Hematopoietic multipotent progenitor cell treated with erythropoietin and hydrocortisone succinate and interleukin-3 and kit ligand, for 15 days (in vitro differentiated cells): Measurements from ENCODE around the gene SHROOM2.
"Not testable (repeated sequence)": the region's sequence is repeated elsewhere in the genome, so short reads cannot be mapped to it uniquely, and the experiment has no call there.

Source experiments
- DNase-seq: peaks from one replicate; pipeline ENCODE4 v3.0.0-alpha.2; 2015; ENCODE audit warnings: low spot score

The SHROOM2 gene

DNA sequence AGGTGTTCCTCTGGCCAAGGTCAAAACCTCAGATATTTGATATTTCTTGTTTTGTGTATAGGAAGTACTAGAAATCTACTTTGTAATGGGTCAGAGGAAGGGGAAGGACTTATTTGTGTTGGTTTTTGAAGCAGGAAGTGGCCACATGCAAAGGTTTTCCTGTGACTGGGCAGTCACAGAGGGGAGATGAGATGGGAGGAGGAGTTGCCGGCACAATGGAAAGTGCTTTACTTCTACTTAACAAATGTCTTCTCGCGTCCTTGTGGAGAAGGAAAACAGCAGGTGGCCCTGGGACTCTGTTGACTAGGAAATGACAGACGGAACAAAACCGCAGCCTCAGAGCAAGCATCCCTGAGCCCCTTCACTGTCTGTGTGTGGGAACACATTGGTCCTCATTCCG lies 46.6 kb downstream of the SHROOM2 start:
- DNase-seq: no peak

DNA sequence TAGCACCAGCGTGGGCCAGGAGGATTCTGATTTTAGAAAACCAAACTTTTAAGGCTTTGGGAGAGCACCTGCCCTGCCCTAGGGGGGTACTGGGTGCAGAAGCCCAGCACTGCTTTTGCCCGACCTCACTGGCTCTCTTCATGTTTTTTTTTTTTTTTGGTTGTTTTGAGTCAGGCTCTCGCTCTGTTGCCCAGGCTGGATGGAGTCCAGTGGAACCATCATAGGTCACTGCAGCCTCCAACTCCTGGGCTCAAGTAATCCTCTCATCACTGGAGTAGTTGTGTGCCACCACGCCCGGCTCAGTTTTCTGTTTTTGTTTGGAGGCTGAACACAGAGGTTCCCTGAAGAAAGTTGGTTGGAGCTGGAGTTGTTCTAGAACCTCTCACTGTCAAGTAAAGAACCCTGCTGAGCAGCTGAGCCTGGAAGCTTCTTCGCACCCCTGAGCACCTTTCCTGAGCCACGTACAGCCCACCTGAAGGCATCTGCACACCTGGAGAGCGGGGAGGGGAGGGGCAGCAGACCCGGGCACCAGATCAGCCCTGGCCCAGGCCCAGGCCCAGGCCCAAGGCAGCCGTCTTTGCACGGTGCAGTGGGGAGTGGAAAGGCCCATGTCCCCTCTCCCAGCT lies 49.5 kb downstream of the SHROOM2 start:
- DNase-seq: no peak

DNA sequence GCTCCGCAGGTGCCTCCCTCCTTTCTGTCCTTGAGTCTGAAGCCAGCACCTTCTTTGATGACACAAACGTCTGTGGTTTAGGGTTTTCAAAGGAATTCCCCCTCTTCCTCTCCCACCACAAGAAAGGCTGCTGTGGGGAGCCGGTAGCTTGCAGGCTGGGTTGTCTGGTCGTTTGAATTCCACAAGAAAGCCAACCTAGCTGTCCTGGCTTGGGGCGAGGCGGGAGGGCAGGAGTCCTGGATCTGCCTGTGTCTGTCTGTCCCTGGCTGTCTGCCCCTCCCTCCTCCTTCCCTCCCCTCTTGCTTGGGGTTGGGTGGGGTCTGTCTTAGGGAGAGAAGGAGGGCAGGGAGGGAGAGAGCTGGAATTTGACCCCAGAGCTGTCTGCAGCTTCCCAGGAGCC lies 56.3 kb downstream of the SHROOM2 start:
- DNase-seq: no peak

DNA sequence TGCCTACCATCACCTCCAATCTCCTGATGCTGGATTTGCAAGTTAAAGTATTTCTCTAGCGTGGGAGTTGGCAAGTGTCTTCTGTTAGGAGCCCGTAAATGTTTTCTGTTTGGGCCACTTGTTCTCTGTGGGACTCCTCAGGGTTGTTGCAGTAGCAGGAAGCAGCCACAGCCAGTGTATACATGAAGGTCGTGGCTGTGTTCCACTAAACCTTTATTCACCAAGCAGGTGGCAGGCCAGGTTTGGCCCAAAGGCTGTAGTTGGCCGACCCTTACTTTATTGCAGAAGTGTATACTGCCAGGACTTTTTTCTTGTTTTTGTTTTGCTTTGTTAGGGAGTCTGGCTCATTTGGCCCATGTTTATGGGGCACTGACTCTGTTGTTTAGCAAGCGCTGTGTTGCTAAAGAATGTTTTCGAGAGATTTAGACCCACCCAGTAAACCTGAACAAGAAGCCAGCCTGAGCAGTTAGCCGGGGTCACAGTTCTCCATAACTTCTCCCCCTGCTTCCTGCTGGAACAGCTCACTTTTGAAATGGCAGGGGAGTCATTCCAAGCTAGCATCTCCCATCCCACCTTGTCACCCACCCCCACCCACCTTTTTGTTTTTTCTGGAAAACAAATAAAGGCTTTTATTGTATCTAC lies 58.8 kb downstream of the SHROOM2 start:
- no peak for DNase-seq

GRCh38 chrX:9845578-9845952 lies 59.3 kb downstream of the SHROOM2 start:
- no peak for DNase-seq

DNA sequence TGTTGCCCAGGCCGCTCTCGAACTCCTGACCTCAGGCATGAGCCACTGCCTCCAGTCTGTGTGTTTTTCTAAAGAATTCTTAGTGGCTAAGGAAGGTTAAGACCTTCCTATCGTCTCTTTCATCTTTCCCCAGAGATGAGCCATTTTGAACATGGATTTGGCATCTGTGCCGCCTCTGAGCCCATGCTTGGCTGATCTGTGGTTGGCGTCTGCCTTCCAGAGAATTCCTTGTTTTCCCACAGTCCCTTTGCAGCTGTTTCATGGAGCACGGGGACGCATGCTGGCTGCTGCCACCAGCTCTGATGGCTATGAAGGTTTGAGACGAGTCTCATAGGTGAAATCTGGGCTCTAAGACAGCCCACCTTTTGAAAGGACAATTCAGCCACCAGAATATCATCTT lies 60.4 kb downstream of the SHROOM2 start:
- DNase-seq: no peak

GRCh38 chrX:9847071-9847470 lies 60.8 kb downstream of the SHROOM2 start:
- DNase-seq: no peak

- no peak for DNase-seq
Observed at GRCh38 chrX:9848718-9849479, 62.7 kb downstream of the SHROOM2 start.

GRCh38 chrX:9851890-9852289 lies 65.7 kb downstream of the SHROOM2 start:
- no peak for DNase-seq

- no peak for DNase-seq
Observed at GRCh38 chrX:9853307-9853706, 67.1 kb downstream of the SHROOM2 start.

- DNase-seq: no peak
Observed at GRCh38 chrX:9855561-9856283, 69.5 kb downstream of the SHROOM2 start.

- no peak for DNase-seq
Observed at GRCh38 chrX:9856588-9856987, 70.4 kb downstream of the SHROOM2 start.

DNA sequence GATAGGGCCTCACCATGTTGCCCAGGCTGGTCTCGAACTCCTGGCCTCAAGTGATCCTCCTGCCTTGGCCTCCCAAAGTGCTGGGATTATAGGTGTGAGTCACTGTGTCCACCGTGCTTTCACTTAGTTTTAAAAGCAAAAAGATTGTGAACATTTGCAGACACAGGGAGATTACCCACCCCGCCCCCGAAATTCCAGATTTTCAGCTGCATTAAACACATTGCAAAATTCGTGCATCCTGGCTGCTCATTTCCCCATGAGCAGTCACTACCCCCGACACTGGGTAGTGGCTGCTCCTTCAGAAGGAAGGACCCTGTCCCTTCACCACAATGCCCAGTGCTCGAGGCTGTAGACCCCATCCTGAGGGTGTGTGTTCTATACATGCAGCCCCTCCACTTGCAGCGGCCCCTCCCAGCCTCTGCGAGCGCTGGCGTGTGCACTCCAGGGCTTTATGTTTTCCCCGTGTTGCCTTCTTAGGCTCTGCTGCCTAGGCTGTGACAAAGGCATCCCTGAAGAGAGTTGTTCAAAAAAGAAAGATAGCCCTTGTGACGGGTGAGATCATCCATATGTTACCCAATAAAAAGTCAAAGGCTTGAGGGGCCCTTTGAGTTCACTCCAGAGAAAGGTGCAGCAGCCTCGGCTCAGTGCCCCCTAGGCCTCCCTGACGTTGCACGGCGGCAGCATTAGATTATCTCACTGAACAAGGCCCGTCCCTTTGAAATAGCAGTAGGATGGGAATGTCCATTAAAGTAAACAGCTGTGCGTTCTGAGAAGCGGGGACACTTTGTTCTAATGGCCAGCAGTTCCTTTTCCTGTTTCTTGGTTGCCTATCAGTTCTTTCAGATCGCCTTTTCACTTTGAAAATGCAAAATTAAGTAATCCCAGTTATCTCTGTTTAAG lies 71.6 kb downstream of the SHROOM2 start:
- DNase-seq: no peak

GRCh38 chrX:9858684-9859083 lies 72.5 kb downstream of the SHROOM2 start:
- not testable (repeated sequence) for DNase-seq

DNA sequence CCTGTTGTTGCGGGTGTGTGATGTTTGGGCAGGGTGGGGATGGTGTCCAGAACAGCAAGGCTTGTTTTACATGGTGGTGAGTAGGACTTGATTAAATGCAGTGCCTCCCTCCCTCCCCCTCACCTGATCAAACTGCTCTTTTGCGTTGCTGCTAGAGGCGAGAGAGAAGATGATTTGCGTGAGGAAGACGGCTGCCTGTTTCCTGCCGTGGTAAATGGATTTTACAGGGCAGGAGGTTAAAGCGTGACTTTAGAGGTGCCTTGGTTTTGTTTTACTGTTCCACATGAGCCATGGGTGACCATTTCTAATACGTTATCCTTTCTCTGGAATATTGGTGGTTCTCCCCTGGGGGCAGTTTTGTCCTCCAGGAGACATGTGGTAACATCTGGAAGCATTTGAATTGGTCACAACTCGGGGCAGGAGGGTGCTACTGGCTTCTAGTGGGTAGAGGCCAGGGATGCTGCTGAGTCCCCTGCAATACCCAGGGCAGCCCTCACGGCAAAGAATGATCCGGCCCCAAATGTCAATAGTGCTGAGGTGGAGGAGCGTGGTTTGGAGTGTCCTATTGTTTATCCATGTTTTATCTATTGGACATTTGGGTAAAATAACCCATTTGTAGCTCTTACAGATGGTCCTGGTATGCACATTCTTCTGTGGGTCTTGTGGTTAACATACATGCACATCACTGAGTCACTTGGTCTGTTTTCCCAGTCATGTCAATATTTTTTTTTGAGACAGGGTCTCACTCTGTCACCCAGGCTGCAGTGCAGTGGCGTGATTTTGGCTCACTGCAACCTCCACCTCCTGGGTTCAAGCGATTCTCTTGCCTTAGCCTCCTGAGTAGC lies 73.7 kb downstream of the SHROOM2 start:
- DNase-seq: no peak

DNA sequence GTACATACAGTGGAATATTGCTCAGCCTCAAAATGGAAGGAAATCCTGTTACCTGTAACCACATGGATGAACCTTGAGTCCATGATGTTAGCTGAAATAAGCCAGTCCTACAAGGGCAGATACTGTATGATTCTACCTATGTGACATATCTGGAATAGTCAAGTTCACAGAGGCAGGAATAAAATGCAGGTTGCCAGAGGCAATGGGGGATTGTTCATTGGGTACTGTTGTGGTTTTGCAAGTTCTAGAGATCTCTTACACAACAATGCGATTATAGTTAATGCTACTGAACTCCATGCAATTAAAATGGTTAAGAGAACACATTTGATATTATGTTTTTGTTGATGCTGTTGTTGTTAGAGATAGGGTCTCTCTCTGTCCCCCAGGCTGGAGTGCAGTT lies 74.6 kb downstream of the SHROOM2 start:
- DNase-seq: no peak

DNA sequence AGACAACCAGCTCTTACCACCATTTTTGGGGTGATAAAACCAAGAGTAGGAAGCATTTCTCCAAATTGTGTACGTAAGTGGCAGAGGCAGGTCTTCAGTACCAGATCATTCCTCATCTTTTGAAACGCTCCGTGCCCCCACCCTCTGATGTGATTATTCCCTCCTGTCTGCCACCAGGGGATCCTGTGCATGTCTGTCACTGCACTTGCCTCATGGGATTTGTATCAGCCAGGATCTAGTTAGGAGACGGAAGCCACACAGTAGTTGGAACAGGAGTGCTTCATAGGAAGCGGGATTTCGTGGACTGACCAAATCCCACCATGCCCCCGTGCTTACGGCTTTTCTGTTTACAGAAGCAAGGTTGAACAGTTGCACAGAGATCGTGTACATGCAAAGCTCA lies 75.5 kb downstream of the SHROOM2 start:
- no peak for DNase-seq

- DNase-seq: no peak
Observed at GRCh38 chrX:9862525-9862924, 76.3 kb downstream of the SHROOM2 start.

GRCh38 chrX:9862953-9863352 lies 76.7 kb downstream of the SHROOM2 start:
- no peak for DNase-seq

DNA sequence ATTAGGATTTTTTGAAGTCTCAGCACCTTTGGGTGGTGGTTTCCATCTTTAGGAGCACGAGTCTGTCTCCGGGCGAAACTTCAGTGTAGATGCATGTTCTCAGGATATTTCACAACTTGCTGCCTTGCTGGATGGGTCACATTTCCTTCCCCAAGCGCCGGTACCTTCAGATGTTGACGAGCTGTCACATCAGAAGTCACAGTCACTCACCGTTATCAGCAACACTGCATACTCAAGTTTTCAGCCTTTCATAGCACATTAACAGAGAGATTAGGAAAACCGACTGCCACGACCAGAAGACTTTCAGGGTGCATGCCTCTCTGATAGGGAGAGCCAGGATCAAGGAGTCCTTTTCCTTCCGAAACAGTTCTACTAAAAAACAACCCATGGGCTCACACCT lies 77.8 kb downstream of the SHROOM2 start:
- DNase-seq: peak; percentile 4
